HG02981 (cell line): ENCODE results near the gene MAPK1IP1L.
"Not testable (repeated sequence)": the region's sequence is repeated elsewhere in the genome, so short reads cannot be mapped to it uniquely, and the experiment has no call there.

Source experiments
- ATAC-seq: cut with Tn5 transposase; IDR thresholded peaks from one replicate; pipeline ENCODE4 v1.9.1; 2021; ENCODE audit warnings: mild to moderate bottlenecking, moderate library complexity; ENCODE audit not compliant: unreplicated experiment

The MAPK1IP1L gene

DNA sequence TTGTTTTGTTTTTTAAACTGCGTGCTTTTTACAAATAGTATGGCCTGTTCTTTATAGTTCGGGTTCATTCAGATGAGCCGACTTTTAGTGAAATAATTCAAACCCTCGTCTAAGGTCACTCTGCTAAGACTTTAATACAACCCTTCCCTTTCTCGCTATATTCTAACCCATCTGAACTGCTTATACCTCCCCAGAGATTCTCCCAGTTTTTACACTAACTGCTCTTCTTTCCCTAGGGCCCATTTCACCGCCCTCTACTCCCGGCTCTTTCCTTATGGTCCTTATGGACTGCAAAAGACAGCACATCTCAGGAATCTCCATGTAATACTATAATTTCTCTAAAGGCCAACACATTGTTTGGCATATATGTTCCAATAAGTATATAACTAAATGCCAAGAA is 2.1 kb downstream of the MAPK1IP1L start:
- no peak for ATAC-seq

DNA sequence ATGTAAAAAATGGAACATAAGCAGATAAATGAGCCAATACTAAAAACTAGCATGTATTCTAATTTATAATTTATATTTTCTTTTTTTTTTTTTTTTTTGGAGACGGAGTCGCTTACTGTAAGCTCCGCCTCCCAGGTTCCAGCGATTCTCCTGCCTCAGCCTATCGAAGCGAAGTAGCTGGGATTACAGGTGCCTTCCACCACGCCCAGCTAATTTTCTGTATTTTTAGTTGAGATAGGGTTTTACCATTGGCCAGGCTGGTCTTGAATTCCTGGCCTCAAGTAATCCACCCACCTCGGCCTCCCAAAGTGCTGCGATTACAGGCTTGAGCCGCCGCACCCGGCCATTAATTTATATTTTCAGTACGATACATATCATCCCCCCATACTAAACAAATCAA is 2.7 kb downstream of the MAPK1IP1L start:
- ATAC-seq: no peak

DNA sequence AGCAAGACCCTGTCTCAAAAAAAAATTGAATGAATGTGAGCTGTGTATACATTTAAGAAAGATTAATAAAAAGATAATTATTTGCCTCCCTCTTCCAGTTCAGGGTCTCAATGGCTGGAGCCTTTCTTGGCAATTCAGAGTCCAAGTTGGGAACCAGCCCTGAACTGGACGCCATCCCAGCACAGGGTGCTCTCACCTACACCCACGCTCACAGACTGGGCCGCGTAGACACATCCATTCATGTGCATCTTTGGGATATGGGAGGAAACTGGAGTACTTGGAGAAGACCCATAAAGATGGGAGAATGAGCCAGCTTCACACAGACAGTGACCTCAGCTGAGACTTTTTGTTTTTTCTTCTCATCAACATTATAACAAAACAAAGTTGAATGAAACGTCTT is 6.5 kb downstream of the MAPK1IP1L start:
- no peak for ATAC-seq

DNA sequence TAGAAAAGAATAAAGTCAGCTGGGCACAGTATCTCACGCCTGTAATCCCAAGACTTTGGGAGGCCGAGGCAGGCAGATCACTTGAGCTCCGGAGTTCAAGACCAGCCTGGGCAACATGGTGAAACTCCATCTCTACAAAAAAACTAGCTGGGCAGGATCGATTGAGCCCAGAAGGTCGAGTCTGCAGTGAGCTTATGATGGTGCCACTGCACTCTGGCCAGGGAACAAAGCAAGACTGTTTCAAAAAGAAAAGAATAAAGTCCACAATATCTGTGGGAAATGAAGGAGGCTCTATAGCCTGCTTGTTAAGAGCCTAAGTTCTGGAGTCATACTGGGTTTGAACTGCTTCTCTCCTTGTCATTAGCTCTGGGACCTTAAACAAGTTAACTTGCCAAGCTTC is 7.9 kb downstream of the MAPK1IP1L start:
- no peak for ATAC-seq

DNA sequence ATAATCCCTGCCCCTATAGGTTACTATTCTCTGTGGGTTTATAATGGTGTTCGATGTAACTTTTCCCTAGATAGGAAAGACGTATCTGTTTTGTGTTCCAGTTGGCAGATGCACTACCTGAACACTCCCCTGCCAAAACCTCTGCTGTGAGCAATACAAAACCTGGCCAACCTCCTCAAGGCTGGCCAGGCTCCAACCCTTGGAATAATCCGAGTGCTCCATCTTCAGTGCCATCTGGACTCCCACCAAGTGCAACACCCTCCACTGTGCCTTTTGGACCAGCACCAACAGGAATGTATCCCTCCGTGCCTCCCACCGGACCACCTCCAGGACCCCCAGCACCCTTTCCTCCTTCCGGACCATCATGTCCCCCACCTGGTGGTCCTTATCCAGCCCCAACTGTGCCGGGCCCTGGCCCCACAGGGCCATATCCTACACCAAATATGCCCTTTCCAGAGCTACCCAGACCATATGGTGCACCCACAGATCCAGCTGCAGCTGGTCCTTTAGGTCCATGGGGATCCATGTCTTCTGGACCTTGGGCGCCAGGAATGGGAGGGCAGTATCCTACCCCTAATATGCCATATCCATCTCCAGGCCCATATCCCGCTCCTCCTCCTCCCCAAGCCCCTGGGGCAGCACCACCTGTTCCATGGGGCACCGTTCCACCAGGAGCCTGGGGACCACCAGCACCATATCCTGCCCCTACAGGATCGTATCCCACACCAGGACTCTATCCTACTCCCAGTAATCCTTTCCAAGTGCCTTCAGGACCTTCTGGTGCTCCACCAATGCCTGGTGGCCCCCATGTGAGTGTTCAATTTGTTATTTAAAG is 11.3 kb downstream of the MAPK1IP1L start:
- ATAC-seq: no peak

DNA sequence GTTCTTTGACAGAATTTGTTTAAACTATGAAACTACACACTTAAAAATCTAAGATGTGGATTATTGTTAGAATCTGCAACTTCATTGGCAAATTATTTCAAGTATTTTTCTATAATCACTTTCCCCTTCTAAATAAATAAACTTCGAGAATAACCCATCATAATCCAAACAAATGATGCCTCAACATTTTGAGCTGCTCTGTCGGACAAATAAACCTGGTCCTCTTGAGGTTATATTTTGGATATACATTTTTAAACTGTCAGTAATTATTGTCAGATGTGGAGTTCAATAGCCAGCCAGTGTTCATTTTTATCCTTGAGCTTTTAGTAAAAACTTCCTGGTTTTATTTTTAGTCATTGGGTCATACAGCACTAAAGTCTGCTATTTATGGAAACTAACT is 13.4 kb downstream of the MAPK1IP1L start:
- not testable (repeated sequence) for ATAC-seq

DNA sequence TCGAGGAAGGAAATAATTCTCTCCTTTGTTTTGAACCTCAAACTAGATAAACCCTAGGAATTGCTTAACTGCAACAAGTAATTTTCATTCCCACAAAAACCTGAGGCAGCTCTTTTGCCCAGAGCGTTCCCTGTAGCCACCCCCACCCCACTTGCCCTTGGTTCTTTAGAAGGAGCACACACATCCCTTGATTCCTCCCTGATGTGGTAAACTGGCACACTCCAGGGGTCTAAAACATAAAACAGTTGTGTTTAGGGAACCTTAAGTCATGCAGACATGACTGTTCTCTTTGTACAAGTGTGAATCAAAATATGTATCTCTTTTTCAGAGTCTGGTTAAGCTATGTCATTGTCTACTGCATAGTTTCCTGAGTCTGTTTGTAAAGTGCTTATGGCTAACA is 14.0 kb downstream of the MAPK1IP1L start:
- no peak for ATAC-seq

DNA sequence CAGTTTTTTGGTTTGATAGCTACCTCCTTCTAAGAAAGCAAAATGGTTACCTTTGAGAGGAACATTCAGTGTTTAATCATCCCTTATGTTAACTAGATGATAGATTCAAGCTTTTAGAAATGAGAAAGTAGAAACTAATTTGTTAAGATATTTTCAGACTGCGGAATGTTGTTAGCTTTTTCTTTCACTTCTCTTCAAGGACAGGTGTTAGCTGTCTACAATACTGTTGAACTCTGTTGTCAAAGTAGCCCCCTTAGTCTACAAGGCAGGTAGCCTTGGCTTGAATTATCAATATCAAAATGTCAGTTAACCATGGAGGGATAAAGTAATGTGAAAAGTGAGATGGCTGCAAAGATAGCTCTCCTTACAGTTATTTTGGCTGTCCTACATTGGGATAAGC is 14.8 kb downstream of the MAPK1IP1L start:
- no peak for ATAC-seq

DNA sequence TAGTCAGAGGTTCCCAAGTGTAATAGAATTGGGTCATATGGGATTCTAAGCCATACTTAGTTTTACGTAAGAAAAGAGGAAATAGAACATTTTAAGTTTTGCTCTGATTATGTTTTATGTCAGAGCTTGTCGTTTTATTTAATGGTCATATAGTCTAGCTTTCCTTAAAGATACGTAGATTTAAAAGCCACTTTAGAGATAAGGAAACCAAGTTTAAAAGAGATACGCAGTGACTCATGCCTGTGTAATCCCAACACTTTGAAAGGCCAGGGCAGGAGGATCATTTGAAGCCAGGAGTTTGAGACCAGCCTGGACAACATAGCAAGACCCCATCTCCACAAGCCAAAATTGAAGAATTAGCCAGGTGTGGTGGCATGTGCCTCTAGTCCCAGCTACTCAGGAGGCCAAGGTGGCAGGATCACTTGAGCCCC is 19.5 kb downstream of the MAPK1IP1L start:
- no peak for ATAC-seq

DNA sequence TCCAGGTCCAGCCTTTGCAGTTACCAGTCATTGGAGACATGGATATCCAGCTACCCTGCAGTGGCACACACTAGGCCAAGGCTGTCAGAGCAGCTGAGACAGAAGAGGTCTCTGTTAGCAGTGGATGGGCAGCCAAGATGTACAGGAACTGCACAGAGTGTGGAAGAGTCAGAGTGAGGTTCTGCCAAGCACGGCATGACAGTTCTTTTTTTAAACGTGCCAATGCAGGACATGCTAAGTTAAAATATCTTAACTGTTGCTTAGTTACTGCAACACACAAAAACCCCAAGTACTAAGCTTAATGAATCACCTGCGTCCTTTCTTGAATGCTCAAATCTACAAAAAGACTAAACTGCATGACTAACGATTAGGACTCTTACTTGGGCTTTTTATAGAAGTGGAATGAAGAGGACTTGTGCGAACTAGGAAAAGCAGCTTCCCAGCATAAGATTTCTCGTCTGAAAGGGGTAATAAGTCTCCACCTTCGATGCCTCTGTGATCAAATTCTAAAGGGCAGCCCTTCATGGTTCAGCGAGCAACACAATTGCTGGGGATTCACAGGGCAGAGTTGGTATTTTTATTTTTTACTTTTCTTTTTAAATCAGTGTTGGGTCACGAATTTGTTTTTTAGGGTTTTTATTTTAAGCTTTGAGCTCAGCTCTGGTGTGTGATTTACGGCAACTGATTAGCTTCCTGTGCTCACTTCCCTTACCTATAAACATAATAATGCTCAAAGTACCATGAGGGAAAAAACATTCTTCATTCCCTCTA is 20.6 kb downstream of the MAPK1IP1L start:
- ATAC-seq: peak; percentile 53

DNA sequence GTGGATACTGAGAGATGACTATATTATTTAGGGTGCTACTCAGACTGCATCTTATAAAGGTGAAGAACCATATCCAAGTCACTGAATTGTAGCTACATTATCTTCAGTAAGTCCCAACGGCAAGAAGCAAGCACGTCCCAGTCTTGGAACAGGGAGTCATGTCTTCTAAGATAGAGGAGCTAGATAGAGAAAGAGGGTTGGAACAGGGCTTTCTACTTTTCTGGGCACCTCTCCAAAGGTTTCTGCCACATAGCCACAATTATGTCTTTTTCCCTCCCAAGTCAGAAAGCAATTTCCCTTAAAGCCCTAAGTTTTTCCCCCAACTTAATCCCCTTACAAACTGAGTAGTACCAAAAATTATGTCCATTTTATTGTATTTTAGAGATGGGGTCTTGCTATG is 22.4 kb downstream of the MAPK1IP1L start:
- no peak for ATAC-seq

DNA sequence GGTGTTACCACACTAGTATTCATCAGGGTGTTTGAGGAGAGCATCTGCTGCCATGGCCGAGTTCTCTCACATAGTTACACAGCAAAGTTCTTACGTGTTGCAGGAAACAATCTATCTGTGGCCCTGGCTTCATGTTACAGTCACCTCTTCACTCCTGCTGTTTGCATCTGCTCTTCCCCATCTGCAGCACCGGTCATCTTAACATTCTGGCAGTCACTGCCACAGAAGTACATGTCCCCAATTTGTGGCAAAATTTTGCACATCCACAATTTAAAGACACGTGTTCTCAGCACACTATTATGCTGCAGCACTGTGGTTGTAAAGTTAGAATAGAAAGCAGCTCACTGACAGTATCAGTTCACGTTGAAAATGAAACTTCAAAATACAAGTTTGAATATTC is 23.2 kb downstream of the MAPK1IP1L start:
- ATAC-seq: peak; percentile 36

DNA sequence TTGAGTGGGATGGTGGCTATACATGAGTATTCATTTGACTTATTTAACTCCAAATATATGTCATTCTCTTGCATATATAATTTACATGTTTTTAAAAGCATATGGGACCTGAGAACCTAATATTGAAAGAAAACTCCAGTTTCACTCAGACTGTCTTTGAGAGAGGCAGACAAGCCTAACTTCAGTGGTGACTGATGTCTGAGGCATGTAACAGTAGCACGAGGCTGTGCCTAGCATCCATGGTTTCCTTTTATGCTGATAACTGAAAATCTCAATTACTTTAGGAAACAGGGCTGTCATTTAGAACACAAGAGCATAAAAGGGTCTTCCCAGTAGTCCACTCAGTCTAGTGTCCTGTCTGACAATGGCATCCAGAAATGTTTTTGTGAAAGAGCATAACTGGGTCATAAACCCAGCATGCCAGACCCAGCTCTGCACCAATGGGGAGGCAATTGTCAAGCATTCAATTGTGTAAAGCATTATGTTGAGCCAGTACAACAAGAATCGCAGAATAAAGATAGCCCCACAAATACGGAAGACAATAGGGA is 24.3 kb downstream of the MAPK1IP1L start:
- ATAC-seq: no peak

DNA sequence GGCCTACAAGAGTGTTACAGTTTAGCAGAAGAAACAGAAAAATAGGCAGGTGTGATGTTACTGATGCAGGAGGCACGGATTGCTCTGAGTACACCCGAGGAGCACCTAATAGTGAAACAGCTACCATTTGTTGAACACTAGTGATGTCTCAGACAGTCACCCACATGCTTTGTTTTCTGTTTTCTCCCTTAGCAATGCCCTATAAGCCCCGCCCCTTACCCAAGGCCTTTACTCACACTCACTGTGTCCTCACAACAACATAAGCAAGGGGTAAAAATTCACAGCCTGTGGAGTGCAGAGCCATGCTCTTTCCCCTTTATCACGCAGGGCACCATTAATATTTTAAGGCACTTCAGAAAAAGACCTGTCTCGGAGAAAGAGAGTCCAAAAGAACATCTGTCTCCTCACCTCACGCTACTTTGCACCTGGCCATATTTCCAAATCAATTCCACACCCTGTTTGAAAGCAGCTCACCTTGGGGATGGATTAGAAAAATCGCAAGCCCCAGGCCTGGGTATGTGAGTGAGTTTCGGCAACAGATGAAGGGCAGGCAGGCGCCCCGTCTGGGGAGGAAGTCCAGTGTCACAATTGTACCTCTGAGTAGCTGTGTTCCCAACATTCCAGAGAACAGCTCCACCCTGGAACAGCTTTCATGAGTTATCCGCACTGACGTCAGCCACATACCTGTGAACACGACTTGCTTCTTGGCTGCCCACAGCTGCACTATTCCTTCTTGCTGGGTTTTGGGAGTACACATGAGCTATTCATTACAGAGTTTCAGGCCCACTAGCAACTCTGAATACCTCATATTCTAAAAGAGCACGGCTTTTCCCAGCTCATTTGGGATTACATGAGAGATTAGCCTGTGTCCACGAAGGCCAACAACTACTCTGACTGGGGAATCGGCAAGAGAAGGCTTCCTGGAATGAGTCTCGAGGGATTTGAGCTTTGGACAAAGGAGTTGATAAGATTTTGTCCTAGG is 26.0 kb downstream of the MAPK1IP1L start:
- no peak for ATAC-seq

DNA sequence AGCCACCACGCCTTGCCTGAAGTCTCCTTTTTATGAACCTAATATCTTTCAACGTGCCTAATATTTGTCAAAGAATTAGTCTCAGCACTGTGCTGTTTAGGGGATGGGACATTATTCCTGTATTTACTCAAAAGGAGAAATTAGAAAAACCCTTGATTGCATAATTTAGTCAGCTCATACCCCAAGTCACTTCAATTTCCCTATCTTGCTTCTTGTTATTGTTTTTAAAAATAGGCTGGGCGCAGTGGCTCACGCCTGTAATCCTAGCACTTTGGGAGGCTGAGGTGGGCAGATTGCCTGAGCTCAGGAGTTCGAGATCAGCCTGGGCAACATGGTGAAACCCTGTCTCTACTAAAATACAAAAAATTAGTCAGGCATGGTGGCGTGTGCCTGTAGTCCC is 28.5 kb downstream of the MAPK1IP1L start:
- ATAC-seq: not testable (repeated sequence)

DNA sequence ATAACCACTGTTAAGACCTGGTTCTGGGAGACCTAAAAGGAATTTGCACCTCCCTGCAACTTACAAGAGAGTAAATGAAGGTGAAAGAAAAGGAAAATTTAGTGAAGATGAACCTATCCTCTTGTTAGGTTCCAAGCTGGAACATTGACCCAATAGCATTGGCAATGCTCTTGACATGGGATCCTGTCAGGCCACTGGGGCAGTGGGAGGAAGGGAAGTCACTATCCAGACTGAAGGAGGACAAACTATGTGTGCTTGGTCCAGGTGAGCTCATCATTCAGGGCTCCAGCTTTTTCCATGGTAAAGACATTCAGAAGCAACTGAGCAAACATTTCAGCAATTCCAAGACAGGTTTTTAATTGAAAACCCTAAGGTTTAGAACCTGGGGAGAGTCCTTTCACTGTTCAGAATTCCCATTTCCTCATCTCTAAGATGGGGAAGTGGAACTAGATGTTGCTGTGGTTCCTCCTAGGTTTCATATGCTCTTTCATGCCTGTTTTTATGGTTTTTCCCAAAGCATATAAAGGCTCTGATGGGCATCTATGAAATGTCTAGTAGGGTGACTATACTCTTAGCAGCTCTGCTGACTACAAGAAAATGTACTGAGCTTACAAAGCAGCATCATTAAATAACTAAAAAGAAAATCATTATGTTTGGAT is 33.1 kb downstream of the MAPK1IP1L start:
- no peak for ATAC-seq

DNA sequence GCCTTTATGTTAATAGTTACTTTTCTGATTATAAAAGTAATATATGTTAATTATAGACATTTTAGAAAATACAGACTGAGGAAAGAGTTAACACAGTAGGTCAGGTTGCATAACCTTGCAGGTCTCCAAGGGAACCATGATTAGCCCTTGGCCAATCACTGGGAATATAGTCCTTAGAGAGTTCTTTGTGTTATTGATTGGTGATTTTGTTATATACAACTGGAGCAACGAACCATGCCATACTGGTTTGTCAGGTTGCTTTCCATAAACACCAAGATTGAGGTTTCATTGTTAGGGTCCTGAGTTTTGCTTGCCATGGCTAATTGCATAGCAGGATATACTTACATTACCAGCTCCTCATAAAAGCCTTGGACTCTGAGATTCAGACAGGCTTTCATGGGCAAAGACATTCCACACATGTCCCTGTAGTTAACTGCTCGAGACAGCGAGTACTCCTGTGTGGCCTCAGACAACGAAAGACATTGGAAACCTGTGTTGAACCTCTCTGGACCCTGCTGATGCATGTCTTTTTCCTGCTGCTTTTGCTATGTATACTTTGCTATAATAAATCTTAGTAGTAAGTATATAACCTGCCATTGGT is 33.7 kb downstream of the MAPK1IP1L start:
- ATAC-seq: no peak

DNA sequence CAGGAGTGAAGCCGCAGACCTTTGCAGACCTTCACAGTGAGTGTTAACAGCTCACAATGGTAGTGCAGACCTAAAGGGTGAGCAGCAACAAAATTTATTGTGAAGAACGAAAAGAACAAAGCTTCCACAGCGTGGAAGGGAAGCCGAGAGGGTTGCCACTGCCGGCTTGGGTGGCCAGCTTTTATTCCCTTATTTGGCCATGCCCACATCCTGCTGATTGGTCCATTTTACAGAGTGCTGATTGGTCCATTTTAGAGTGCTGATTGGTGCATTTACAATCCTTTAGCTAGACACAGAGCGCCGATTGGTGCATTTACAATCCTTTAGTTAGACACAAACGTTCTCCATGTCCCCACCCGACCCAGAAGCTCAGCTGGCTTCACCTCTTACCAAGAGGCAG is 35.5 kb downstream of the MAPK1IP1L start:
- no peak for ATAC-seq

DNA sequence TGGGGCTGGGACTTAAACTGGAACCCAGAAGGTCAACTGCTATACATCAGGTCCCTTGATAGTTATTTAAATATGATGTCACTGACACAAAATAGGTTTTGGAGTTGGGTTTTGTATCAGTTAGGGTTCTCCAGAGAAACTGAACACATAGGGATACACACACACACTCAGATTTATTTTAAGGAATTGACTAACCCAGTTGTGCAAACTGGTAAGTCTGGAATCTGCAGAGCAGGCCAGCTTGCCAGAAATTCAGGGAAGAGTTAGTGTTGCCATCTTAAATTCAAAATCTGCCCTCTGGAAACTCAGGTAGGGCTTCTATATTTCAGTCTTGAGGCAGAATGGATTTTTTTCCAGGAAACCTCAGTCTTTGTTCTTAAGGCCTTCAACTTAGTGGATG is 36.9 kb downstream of the MAPK1IP1L start:
- no peak for ATAC-seq

DNA sequence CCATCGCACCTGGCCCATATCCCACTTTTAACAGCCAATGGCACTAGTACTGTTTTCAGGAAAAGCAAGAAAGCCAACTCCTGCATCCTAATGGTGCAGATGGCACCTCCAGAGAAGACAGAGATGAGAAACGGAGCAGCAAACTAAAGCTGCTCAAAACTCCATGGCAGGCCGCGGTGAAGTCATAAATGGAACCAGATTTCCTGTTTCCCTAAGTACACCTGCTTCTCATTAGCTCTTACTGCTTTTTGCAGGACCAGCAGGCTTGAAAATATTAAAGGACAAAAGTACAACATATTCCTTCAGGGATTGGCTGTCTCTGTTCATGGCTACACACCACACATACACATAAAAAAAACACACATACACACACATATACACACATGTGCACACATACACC is 40.9 kb downstream of the MAPK1IP1L start:
- no peak for ATAC-seq
